Mononuclear cell (primary cell): ENCODE data around the gene PKD2. TPM values are rescaled to one million over a fixed set of nuclear protein-coding genes. Genes with fewer than 3 reads are reported as not detected.

ENCODE experiments used
- H3K27me3 ChIP-seq: 2 replicates; pipeline ENCODE4 v1.6.0; 2011; ENCODE audit warnings: low read length, control low read depth; ENCODE audit not compliant: insufficient read depth
- H3K4me1 ChIP-seq: 2 replicates; pipeline ENCODE4 v1.5.1; 2011; ENCODE audit warnings: mild to moderate bottlenecking, low read length, control low read depth; ENCODE audit not compliant: insufficient read depth
- H3K4me3 ChIP-seq: 2 replicates; pipeline ENCODE4 v1.5.1; 2011; ENCODE audit warnings: mild to moderate bottlenecking, low read length, moderate library complexity
- H3K9me3 ChIP-seq: 2 replicates; pipeline ENCODE4 v1.5.1; 2011; ENCODE audit warnings: low read depth, mild to moderate bottlenecking, control low read depth, low read length
- total RNA-seq: library from RNA; depleted of rRNA; stranded (reverse); fragments of >200 nt; gene quantifications from one replicate; pipeline ENCODE4 v1.2.3, GENCODE V29; 2012

The PKD2 gene
- total RNA-seq, 1 donor, result 8.0 TPM

DNA sequence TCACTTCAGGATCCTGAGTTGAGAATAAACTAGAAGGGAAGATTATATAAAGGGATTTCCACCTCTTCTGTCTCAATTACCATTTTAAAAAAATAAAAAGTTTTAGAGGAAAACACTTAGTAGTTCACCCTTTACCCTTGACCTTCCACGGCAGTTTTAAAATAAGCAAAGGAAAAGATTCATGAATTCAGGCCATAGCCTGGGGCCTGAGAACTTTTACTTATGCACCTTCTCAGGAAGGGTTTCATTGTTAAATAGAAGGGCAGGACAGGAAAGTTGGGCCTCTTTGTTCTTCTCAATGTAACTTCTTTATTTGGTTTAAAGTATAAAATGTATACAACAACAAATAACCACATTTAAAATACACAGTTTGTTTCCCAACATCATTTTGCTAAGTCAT is 54.9 kb downstream of the PKD2 start:
- Histone ChIP-seq H3K4me3 (no peak overlapping the region), H3K27me3 (no peaks in the 10 kb centered on the region), H3K9me3 (no peaks in the 10 kb centered on the region), H3K4me1 (peaks cover 3% of the 10 kb centered on the region)

DNA sequence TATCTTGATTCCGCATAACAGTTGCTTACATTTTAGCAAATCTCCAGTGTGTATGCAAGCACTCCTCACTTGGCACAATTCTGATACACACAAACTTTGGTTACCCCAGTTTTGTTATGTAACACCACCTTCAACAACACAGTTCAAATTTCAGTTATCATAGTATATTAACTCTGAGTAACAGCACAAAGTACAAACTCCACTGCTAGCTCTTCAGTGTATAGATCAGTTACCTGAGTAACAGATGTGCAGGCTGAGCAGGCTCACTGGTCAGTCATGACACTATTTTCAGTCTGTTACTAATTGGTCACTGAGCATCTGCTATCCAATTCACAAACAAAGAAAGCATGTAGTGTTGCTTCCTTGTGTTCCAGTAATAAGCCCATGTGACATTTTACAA is 55.4 kb downstream of the PKD2 start:
- no peaks in the 10 kb centered on the region for H3K9me3 ChIP-seq
- peaks cover 3% of the 10 kb centered on the region for H3K4me1 ChIP-seq
- no peak overlapping the region for H3K4me3 ChIP-seq
- no peaks in the 10 kb centered on the region for H3K27me3 ChIP-seq

DNA sequence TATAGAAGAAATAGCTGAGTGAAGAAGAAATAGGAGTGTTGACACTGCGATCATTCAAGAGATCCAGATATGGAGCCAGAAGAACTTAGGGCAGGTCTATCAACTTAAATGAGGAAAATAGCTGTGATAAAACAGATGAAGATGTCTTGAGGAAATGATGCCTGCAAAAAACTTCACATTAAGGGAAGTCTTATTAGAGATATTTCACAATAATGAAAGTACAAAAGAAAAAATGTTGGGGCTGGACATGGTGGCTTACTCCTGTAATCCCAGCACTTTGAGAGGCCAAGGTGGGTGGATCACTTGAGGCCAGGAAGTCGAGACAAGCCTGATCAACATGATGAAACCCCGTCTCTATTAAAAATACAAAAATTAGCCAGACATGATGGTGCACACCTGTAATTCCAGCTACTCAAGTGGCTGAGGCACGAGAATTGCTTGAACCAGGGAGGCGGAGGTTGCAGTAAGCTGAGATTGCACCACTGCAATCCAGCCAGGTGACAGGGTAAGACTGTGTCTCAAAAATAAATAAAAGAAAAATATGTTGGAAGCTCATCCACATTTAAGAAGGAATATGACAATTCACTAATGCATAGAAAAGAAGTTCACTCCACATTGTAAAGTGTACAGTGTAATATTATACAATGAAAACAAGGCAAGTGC is 56.3 kb downstream of the PKD2 start:
- no peaks in the 10 kb centered on the region for H3K9me3 ChIP-seq
- H3K4me3 ChIP-seq, result no peak overlapping the region
- no peaks in the 10 kb centered on the region for H3K27me3 ChIP-seq
- H3K4me1 ChIP-seq, result peaks cover 3% of the 10 kb centered on the region

DNA sequence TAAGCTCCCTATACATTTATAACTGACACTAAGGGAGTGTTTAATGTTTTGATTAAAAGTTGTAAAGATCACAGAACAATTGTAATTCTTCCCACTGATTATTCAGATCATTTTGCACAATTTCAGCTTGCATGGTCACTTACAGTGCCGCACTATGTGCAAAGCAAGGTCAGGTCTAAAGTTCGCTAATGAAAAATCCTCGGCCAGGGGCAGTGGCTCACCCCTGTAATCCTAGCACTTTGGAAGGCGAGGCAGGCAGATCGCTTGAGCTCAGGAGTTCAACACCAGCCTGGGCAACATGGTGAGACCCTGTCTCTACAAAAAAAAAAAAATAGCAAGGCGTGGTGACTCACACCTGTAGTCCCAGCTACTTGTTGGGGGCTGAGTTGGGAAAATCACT is 57.0 kb downstream of the PKD2 start:
- peaks cover 3% of the 10 kb centered on the region for H3K4me1 ChIP-seq
- H3K9me3 ChIP-seq, result no peaks in the 10 kb centered on the region
- no peaks in the 10 kb centered on the region for H3K27me3 ChIP-seq
- no peak overlapping the region for H3K4me3 ChIP-seq

DNA sequence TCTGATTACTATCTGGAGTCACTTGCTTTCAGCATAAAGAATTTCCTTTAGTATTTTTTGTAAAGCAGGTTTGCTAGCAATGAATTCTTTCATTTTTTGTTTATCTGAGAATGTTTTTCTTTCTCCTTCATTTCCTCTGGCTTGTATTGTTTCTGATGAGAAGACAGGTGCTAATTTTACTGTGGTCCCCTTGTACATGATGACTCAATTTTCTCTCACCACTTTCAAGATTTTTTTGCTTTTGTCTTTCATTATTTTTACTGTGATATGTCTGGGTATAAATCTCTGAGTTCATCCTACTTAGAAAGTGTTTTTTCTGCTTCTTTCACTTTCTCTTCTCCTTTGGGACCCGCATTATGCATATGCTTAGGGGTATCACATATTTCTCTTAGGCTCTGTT is 62.6 kb downstream of the PKD2 start:
- Histone ChIP-seq H3K9me3 (no peaks in the 10 kb centered on the region), H3K4me3 (no peak overlapping the region), H3K4me1 (no peaks in the 10 kb centered on the region), H3K27me3 (no peaks in the 10 kb centered on the region)

DNA sequence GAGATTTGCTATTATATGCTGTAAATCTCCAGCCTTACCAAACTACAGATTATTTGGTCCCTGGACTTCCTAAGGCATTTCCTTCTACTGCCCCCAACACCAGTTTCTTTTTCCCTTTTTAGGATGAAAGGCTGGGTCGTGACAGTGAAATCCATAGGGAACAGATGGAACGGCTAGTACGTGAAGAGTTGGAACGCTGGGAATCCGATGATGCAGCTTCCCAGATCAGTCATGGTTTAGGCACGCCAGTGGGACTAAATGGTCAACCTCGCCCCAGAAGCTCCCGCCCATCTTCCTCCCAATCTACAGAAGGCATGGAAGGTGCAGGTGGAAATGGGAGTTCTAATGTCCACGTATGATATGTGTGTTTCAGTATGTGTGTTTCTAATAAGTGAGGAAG is 67.9 kb downstream of the PKD2 start:
- Histone ChIP-seq H3K27me3 (no peaks in the 10 kb centered on the region), H3K4me3 (no peak overlapping the region), H3K9me3 (no peaks in the 10 kb centered on the region), H3K4me1 (no peaks in the 10 kb centered on the region)

DNA sequence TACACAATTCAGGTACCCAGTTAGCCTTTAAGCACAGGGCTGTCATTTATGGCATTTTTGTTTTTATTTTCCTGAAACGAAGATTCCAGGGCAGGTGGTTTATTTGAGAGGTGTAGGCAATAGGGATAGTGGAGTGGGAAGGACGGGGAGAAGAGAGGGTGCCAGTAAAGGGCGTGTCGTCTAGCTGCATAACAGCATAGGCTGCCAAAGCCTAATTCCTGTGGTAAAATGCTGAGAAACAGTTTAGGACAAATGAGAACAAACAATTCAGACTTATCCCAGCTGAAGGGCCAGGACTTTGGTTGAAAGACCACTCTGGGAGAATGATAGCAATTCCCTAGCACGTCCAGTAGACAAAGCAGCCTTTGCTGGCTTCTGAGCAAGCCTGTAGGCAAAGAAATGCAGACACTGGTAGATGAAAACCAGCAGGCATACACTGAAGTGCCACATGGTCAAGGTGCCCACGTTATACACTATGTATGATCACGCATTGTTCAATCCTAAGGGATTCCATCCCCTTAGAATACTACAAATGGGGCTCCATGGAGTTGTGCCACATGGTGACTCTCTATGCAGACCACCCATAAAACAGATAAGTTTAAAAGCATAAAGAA is 70.6 kb downstream of the PKD2 start:
- H3K4me1 ChIP-seq, result no peaks in the 10 kb centered on the region
- no peaks in the 10 kb centered on the region for H3K9me3 ChIP-seq
- H3K4me3 ChIP-seq, result no peak overlapping the region
- no peaks in the 10 kb centered on the region for H3K27me3 ChIP-seq

DNA sequence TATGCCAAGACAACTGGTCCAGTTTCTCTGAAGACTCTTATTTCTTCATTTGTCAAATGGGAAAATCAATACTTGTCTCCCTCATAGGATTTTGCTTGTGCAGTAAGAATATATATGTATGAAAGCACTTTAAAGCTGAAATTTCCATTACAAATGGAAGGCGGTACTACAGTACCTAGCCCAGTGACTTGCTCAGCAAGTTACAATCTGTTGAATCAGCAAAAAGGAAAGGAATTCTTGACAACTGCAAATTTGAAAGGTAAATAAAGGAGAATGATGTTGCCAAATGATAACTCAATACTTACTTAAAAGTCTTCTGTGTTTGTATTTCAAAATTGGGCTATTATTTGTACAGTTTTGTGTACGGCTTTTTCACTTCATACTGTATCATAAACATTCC is 71.1 kb downstream of the PKD2 start:
- Histone ChIP-seq H3K4me1 (no peaks in the 10 kb centered on the region), H3K27me3 (no peaks in the 10 kb centered on the region), H3K9me3 (no peaks in the 10 kb centered on the region), H3K4me3 (no peak overlapping the region)

DNA sequence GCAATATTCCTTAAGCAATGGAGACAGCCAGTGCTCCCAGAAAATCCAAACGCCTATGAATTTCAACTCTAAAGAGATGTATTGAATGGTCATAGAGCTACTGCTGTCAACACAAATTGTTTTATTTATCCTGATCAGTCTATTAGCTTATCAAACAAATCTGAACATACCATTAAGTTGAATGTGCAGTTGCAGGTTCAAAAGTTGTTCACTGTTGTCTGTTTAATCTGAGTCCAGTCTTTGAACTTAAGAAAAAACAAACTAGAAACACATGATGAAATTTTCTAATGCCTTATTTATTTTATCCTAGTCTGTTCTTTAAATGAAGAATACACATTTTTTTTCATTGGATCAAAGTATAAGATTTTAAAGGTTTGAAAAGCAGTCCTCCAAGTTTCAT is 73.2 kb downstream of the PKD2 start:
- no peaks in the 10 kb centered on the region for H3K9me3 ChIP-seq
- H3K4me1 ChIP-seq, result no peaks in the 10 kb centered on the region
- H3K4me3 ChIP-seq, result no peak overlapping the region
- no peaks in the 10 kb centered on the region for H3K27me3 ChIP-seq

DNA sequence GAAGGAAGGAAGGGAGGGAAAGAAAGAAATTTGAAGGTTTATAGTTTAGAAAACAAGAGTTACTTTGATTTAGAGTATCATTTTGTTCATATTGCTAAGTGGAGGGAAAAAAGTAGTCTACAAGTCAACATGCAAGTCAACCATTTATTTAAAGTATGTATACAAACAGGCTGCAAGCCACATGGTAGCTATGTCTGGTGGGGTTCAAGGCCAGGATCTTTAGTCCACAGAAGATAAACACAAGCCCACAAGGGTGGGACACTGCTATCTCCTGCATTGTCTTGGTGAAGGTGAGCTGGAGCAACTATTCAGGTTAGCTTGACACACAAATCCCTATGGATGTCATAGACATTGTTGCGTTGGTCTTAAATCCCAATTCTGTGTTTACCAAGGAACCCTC is 79.6 kb downstream of the PKD2 start:
- Histone ChIP-seq H3K4me1 (no peaks in the 10 kb centered on the region), H3K4me3 (no peak overlapping the region), H3K9me3 (no peaks in the 10 kb centered on the region), H3K27me3 (no peaks in the 10 kb centered on the region)

DNA sequence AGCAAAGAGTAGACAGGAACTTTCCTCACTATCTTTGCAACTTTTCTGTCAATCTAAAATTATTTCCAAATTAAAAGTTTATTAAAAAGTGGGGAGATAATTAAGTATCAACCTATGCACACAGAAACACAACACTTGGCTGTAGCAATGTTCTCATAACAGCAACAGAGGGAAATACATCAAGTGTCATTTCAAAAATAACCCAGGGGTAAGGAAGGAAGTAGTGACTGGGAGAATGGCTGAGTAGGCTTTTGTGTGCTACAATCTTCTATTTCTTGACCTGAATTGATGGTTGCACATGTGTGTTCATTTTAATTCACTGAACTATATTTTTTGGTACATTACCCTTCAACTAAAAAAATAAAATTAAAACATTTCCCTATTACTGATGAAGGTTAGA is 83.5 kb downstream of the PKD2 start:
- H3K9me3 ChIP-seq, result no peaks in the 10 kb centered on the region
- H3K4me3 ChIP-seq, result no peak overlapping the region
- H3K27me3 ChIP-seq, result no peaks in the 10 kb centered on the region
- no peaks in the 10 kb centered on the region for H3K4me1 ChIP-seq

DNA sequence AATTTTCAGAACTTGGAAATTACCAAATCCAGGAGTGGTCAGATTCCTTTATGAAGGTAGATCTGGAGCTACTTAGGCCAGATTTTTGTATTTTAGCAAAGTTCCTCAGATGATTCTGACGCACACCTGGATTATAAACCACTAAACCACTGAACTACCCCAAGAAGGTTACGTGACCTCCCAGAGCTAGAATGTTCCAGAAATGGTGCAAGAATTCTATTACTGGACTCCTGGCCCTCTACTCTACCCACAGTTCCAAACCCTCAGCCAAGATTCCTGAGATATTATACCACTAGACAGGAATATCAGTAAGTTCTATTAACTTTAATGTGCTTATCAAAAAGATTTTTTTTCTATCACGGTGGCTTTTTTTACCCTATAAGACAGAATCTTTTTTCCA is 83.9 kb downstream of the PKD2 start:
- Histone ChIP-seq H3K4me3 (no peak overlapping the region), H3K27me3 (no peaks in the 10 kb centered on the region), H3K4me1 (no peaks in the 10 kb centered on the region), H3K9me3 (no peaks in the 10 kb centered on the region)

DNA sequence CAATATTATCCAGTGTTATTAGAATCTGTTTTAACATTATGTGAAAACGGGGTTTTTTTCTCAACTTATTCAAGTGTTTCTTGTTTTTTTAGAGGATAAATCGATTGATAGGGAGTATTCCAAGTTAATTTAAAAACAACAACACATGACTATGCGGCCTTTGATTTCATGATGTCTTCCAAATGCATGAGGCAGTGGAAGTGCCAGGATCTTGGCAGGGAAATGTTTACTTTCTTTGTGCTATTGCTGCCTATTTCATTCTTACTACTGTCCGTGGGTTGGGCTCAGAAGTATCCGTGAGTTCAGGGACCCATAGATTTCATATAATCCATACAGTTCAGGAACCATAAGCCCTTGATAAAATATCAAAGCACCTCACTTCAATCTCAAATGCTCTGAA is 86.4 kb downstream of the PKD2 start:
- Histone ChIP-seq H3K27me3 (no peaks in the 10 kb centered on the region), H3K4me1 (no peaks in the 10 kb centered on the region), H3K9me3 (no peaks in the 10 kb centered on the region)

DNA sequence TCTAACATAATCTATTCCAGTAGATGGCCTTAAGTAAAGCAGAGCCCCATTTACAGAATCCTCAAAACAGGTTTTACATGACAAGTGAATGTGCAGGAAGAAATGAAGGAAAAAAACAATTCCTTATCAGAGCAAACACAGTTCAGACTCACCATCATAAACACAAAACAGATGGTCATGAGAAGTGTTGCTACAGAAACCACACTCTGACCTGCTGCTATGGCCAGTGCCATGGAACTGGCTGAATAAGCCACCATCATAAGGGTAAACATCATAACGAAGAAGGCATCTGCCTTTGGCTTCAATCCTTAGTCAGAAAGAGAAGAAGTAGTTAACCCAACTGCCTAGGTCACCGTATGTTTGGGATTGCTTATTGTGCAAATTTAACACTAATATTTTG is 89.9 kb downstream of the PKD2 start:
- no peak overlapping the region for H3K4me3 ChIP-seq
- no peaks in the 10 kb centered on the region for H3K4me1 ChIP-seq
- H3K9me3 ChIP-seq, result no peaks in the 10 kb centered on the region
- no peaks in the 10 kb centered on the region for H3K27me3 ChIP-seq

More for the DNA sequence above, 86.4 kb downstream of the PKD2 start:
- H3K4me3 ChIP-seq, result no peak overlapping the region

DNA sequence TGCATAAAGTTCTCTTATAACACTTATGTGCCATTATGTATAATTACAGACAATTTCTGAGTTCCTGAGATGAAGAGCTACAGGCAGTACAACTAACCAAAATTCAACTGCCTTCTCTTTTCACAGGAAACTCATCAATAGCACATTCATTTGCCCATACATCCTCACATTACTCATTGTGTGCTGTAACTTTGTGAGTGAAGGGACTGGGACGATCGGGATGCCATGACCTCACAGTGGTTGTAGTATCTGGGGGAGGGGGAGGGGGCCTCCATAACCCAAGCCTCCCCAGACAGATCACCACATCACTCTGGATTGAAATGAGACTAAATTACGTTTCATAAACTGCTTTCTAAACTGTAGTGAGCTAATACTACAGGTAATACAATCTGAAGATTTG is 90.3 kb downstream of the PKD2 start:
- Histone ChIP-seq H3K4me3 (no peak overlapping the region), H3K27me3 (no peaks in the 10 kb centered on the region), H3K4me1 (no peaks in the 10 kb centered on the region), H3K9me3 (no peaks in the 10 kb centered on the region)

DNA sequence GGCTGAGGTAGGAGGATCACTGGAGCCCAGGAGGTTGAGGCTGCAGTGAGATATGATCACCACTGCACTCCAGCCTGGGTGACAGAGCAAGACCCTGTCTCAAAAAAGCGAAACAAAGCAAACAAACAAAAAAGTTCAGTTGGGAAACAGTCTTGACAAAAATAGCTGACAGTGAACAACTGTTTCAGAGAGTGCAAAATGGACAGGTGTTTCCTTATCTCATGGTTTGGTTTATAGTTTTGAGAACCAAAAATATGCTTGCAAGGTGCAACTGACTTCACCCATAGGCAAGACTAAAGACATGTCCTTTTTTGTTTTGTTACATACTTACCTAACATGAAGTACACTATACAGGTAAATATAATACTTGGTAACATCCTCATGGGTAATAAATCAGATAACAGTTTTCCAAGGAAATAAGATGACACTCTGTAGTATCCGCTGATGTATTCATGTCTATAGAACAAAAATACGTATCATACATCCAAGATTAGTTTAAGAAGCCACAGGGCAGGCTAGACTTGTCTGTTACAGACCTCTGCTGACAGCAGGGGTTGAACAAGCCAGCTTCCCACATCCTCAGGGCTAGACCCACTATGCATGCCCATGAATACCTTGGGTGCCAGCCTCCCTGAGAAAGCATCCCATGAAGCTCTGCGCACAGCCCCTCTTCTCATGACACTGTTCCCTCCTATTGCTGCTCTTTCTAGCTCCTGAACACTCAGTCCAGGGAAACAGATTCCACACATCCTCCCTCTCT is 91.7 kb downstream of the PKD2 start:
- H3K4me1 ChIP-seq, result no peaks in the 10 kb centered on the region
- H3K4me3 ChIP-seq, result no peak overlapping the region
- H3K9me3 ChIP-seq, result no peaks in the 10 kb centered on the region

More for the DNA sequence above, 91.7 kb downstream of the PKD2 start:
- H3K27me3 ChIP-seq, result no peaks in the 10 kb centered on the region
